MM.1S (cell line): ENCODE data around the gene MAMLD1.

Experiments used
- CTCF ChIP-seq: fragments of 300-600 bp; sonication (generic); IDR thresholded peaks from 2 replicates; pipeline ENCODE4 v1.5.1; 2016; ENCODE audit warnings: antibody characterized with exemption, low read length, mixed read lengths
- EZH2 ChIP-seq: fragments of 300-600 bp; sonication (generic); optimal IDR thresholded peaks from 2 replicates; pipeline ENCODE3; 2017; ENCODE audit warnings: low read depth, mild to moderate bottlenecking, antibody characterized with exemption, low read length, mixed read lengths

- no peak for TF ChIP-seq EZH2
- TF ChIP-seq CTCF = no peak
These were observed 183.6 kb downstream of the MAMLD1 start for GRCh38 chrX:150546711-150547153.
